ENCODE measurements around the gene MRPL34.
"Not testable (repeated sequence)": the region's sequence is repeated elsewhere in the genome, so short reads cannot be mapped to it uniquely, and the experiment has no call there.

Gene MRPL34

GRCh38 chr19:17305517-17306284, at the start of gene MRPL34:
Gene MRPL34 (plus strand): TSS chr19:17305872. CDS start chr19:17305893, 21 bp downstream.
- DNase-seq (ENCODE audit: low spot score) = peak; percentile 100

GRCh38 chr19:17256130-17256529, 49.5 kb upstream of the MRPL34 start:
- DNase-seq (ENCODE audit: low spot score) = no peak

GRCh38 chr19:17259118-17259780, 46.4 kb upstream of the MRPL34 start:
- no peak for DNase-seq (ENCODE audit: low spot score)

GRCh38 chr19:17259934-17260333, 45.7 kb upstream of the MRPL34 start:
- DNase-seq (ENCODE audit: low spot score) = no peak

- DNase-seq (ENCODE audit: low spot score) = peak; percentile 84
Measured at GRCh38 chr19:17260842-17261325, 44.8 kb upstream of the MRPL34 start.

- DNase-seq (ENCODE audit: low spot score) = no peak
Measured at GRCh38 chr19:17262557-17262956, 43.1 kb upstream of the MRPL34 start.

- no peak for DNase-seq (ENCODE audit: low spot score)
Measured at GRCh38 chr19:17263712-17264640, 41.7 kb upstream of the MRPL34 start.

- DNase-seq (ENCODE audit: low spot score) = no peak
Measured at GRCh38 chr19:17264641-17264979, 41.1 kb upstream of the MRPL34 start, which contains the start of gene USHBP1. Gene USHBP1 (minus strand): TSS chr19:17264745. CDS start chr19:17264299, 446 bp downstream.

- DNase-seq (ENCODE audit: low spot score) = no peak
Measured at GRCh38 chr19:17266026-17266425, 39.6 kb upstream of the MRPL34 start.

- DNase-seq (ENCODE audit: low spot score) = no peak
Measured at GRCh38 chr19:17266589-17266974, 39.1 kb upstream of the MRPL34 start.

- peak; percentile 99 for DNase-seq (ENCODE audit: low spot score)
Measured at GRCh38 chr19:17266975-17267788, 38.5 kb upstream of the MRPL34 start, which contains the start of gene BABAM1. Gene BABAM1 (plus strand): TSS chr19:17267443. CDS start chr19:17268807, 1,364 bp downstream.

- DNase-seq (ENCODE audit: low spot score) = no peak
Measured at GRCh38 chr19:17268754-17269153, 36.9 kb upstream of the MRPL34 start.

- DNase-seq (ENCODE audit: low spot score) = not testable (repeated sequence)
Measured at GRCh38 chr19:17274892-17275291, 30.8 kb upstream of the MRPL34 start.

GRCh38 chr19:17275441-17276175, 30.1 kb upstream of the MRPL34 start:
- no peak for DNase-seq (ENCODE audit: low spot score)

- no peak for DNase-seq (ENCODE audit: low spot score)
Measured at GRCh38 chr19:17279436-17279835, 26.2 kb upstream of the MRPL34 start.

GRCh38 chr19:17281391-17282304, 24.0 kb upstream of the MRPL34 start, which contains the start of gene ANKLE1:
Gene ANKLE1 (plus strand): TSS chr19:17281901. CDS start chr19:17281921, 20 bp downstream.
- no peak for DNase-seq (ENCODE audit: low spot score)

GRCh38 chr19:17282488-17283125, 23.1 kb upstream of the MRPL34 start:
- peak; percentile 83 for DNase-seq (ENCODE audit: low spot score)

GRCh38 chr19:17283504-17283996, 22.1 kb upstream of the MRPL34 start:
- DNase-seq (ENCODE audit: low spot score) = no peak

Measured in kidney tubule cell (primary cell).